ENCODE measurements around the gene CELF2.

DNA sequence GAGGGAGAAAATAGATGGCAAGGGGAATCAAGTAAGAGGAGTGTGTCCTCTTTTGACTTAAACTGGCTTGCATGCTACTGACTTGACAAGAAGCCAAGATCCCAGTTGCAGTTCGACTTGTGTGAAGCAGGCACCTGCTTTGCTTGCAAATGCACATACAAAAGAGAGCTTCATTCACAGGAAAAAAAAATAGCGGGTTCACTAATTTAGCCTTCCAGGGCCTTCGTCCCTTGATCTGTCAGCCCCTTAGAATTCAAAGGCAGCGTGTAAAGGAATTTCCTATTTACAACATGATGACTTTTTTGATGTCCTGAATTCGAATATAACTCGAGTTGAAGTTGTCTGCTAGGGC is 192.1 kb downstream of the CELF2 start:
- TF ChIP-seq, protein P1, sequence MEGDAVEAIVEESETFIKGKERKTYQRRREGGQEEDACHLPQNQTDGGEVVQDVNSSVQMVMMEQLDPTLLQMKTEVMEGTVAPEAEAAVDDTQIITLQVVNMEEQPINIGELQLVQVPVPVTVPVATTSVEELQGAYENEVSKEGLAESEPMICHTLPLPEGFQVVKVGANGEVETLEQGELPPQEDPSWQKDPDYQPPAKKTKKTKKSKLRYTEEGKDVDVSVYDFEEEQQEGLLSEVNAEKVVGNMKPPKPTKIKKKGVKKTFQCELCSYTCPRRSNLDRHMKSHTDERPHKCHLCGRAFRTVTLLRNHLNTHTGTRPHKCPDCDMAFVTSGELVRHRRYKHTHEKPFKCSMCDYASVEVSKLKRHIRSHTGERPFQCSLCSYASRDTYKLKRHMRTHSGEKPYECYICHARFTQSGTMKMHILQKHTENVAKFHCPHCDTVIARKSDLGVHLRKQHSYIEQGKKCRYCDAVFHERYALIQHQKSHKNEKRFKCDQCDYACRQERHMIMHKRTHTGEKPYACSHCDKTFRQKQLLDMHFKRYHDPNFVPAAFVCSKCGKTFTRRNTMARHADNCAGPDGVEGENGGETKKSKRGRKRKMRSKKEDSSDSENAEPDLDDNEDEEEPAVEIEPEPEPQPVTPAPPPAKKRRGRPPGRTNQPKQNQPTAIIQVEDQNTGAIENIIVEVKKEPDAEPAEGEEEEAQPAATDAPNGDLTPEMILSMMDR (IDR thresholded peaks at IDR 0.05 in 8 of 11, conservative IDR thresholded peaks at IDR 0.05 in 3 of 11): no peak
- TF ChIP-seq POLR2AphosphoS5 (IDR thresholded peaks at IDR 0.05): no peak

All from spleen (tissue), 7 donors.